Tibial artery (tissue), 4 donors: ENCODE data around the gene MND1.

ENCODE experiments used
- DNase-seq, 2 donors: peaks; one replicate each; pipeline ENCODE4 v3.0.0-alpha.2; 2019
- H3K27ac ChIP-seq, 2 donors: fragments of 200-600 bp; sonication (generic) in 1 of 2; 1 replicate in 1 of 2; 2 replicates in 1 of 2; pipeline ENCODE4 v1.5.1; 2018 to 2019; ENCODE audit warnings: mild to moderate bottlenecking in 1 of 2
- H3K27me3 ChIP-seq, 2 donors: fragments of 200-600 bp; sonication (generic) in 1 of 2; one replicate each; pipeline versions ENCODE4 v1.5.1 to v1.6.0; 2016 to 2019
- H3K36me3 ChIP-seq, 3 donors: fragments of 200-600 bp; sonication (generic) in 2 of 3; one replicate each; pipeline ENCODE4 v1.5.1; 2016 to 2019; ENCODE audit warnings: mild to moderate bottlenecking in 2 of 3
- H3K4me1 ChIP-seq, 4 donors: fragments of 200-600 bp; sonication (generic) in 2 of 4; 1 replicate in 3 of 4; 2 replicates in 1 of 4; pipeline ENCODE4 v1.5.1; 2016 to 2019
- H3K4me3 ChIP-seq, 2 donors: fragments of 200-600 bp; sonication (generic) in 1 of 2; 1 replicate in 1 of 2; 2 replicates in 1 of 2; pipeline ENCODE4 v1.5.1; 2018 to 2019; ENCODE audit warnings: mild to moderate bottlenecking in 2 of 2
- H3K9me3 ChIP-seq, 3 donors: fragments of 200-600 bp; sonication (generic) in 1 of 3; one replicate each; pipeline ENCODE4 v1.5.1; 2016 to 2019
- intact Hi-C: fragments of 100-400 bp; cut with DNase I; formaldehyde crosslinking; loops from one replicate; pipeline ENCODE4 v1.15.0; 2023; ENCODE audit warnings: low total_unique reads
- TF ChIP-seq, protein P1 (sequence below), 2 experiments: fragments of 200-600 bp in 1 of 2; fragments of 450-650 bp in 1 of 2; IDR thresholded peaks; one replicate each; pipeline ENCODE4 v1.5.1; 2017 to 2019; ENCODE audit warnings: antibody characterized with exemption in 2 of 2, mild to moderate bottlenecking in 1 of 2, moderate library complexity in 1 of 2

Gene MND1

DNA sequence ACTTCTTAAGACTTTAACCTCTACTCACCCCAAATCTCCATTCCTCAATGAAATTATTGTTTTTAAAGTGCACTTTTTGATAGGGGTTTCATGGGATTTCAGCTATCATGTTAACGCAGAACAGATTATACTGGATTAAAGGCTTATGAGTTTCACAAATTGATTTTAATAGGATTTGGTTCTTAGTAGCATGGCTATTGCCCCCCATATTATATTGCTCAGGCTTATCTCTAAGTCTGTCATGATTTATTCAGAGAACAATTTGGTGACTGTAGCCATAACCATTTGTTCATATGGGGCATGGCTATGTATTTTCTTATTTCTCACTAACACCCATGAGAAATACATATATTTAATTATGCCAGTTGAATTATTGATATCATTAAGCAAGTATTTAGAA is 57.0 kb downstream of the MND1 start:
- TF ChIP-seq, protein P1, sequence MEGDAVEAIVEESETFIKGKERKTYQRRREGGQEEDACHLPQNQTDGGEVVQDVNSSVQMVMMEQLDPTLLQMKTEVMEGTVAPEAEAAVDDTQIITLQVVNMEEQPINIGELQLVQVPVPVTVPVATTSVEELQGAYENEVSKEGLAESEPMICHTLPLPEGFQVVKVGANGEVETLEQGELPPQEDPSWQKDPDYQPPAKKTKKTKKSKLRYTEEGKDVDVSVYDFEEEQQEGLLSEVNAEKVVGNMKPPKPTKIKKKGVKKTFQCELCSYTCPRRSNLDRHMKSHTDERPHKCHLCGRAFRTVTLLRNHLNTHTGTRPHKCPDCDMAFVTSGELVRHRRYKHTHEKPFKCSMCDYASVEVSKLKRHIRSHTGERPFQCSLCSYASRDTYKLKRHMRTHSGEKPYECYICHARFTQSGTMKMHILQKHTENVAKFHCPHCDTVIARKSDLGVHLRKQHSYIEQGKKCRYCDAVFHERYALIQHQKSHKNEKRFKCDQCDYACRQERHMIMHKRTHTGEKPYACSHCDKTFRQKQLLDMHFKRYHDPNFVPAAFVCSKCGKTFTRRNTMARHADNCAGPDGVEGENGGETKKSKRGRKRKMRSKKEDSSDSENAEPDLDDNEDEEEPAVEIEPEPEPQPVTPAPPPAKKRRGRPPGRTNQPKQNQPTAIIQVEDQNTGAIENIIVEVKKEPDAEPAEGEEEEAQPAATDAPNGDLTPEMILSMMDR (IDR thresholded peaks at IDR 0.05), result no peak
- H3K4me1 ChIP-seq, result no peaks in the 10 kb centered on the region
- H3K4me3 ChIP-seq, result no peak overlapping the region
- intact Hi-C loops, result no loop called here
- H3K36me3 ChIP-seq, result no peaks in the 10 kb centered on the region
- no peak for DNase-seq
- H3K27me3 ChIP-seq, result no peaks in the 10 kb centered on the region
- H3K27ac ChIP-seq, result no peak overlapping the region
- no peaks in the 10 kb centered on the region for H3K9me3 ChIP-seq

DNA sequence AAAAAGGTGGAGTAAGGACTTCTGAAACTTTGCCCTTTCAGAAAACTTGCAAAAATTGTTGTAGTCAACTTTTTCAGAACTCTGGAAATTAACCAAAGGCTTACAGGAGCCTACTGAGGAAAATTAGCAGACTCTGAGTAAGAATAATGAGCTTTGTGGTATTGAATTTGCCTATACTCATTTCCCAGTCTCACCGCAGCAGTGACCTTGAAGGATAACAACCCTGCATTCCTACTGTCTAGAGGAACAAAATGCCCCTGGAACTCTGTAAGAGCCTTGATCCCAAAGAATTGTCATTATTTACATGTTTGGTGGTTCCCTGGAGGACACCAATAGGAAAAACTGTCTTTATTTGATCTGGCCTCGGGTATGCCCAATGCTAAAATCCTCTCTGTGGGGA is 57.9 kb downstream of the MND1 start:
- Histone ChIP-seq H3K36me3 (no peaks in the 10 kb centered on the region), H3K27me3 (no peaks in the 10 kb centered on the region), H3K4me1 (no peaks in the 10 kb centered on the region), H3K4me3 (no peak overlapping the region), H3K27ac (no peak overlapping the region), H3K9me3 (no peaks in the 10 kb centered on the region)
- TF ChIP-seq, protein P1 (IDR thresholded peaks at IDR 0.05), result no peak
- intact Hi-C loops, result no loop called here
- DNase-seq, result no peak

DNA sequence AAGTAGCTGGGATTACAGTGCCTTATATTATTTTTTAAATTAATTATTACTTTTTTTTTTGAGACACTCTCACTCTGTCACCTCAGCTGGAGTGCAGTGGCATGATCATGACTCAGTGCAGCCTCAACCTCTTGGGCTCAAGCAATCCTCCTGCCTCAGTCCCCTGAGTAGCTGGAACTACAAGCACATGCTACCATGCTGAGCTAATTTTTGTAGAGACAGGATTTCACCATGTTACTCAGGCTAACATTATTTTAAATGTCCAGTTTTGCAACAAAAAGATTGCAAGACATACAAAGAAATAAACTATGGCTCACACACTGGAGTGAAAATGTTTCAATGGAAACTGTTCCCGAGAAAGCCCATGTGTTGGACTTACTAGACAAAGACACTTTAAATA is 59.2 kb downstream of the MND1 start:
- Histone ChIP-seq H3K4me1 (no peaks in the 10 kb centered on the region), H3K27ac (no peak overlapping the region), H3K4me3 (no peak overlapping the region), H3K9me3 (no peaks in the 10 kb centered on the region), H3K27me3 (no peaks in the 10 kb centered on the region), H3K36me3 (no peaks in the 10 kb centered on the region)
- no peak for DNase-seq
- TF ChIP-seq, protein P1 (IDR thresholded peaks at IDR 0.05), result no peak
- intact Hi-C loops, result no loop called here

DNA sequence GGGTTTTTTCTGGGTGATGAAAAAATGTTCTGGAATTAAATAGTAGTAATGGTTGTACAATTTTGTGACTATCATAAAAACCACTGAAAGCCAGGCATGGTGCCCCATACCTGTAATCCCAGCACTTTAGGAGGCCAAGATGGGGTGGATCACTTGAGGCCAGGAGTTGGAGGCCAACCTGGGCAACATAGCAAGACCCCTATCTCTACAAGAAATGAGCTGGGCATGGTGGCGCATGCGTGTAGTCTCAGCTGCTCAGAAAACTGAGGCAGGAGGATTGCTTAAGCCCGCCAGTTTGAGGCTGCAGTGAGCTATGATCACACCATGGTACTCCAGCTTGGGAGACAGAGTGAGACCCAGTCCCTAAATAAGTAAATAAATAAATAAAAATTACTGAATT is 63.4 kb downstream of the MND1 start:
- no peaks in the 10 kb centered on the region for H3K27me3 ChIP-seq
- DNase-seq, result no peak
- H3K9me3 ChIP-seq, result no peaks in the 10 kb centered on the region
- H3K36me3 ChIP-seq, result no peaks in the 10 kb centered on the region
- TF ChIP-seq, protein P1 (IDR thresholded peaks at IDR 0.05), result no peak
- peaks cover 0 to 19% (median 3%) of the 10 kb centered on the region in 4 donors for H3K4me1 ChIP-seq
- intact Hi-C loops, result no loop called here
- no peak overlapping the region for H3K27ac ChIP-seq
- no peak overlapping the region for H3K4me3 ChIP-seq

DNA sequence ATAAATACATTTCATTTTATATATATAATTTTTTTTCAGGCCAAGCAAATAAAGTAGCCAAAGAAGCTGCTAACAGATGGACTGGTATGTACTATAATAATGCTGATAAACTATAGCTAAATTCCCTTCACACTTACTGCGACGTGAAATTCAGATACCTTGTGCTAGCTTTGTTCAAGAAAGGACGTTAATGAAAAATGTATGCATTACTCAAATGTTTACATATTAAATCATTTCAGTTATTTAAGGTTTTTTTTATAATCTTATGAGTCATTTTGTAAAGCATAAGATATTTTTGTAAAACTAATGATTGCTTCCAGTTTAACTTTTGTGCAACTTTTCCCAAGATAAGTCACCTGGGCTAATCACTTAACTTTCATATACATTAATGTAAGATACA is 64.4 kb downstream of the MND1 start:
- peak overlapping the region in 1 of 2 donors; percentile 71 for H3K27ac ChIP-seq
- TF ChIP-seq, protein P1 (IDR thresholded peaks at IDR 0.05), result no peak
- H3K4me3 ChIP-seq, result no peak overlapping the region
- no peaks in the 10 kb centered on the region for H3K27me3 ChIP-seq
- H3K36me3 ChIP-seq, result no peaks in the 10 kb centered on the region
- DNase-seq, result no peak
- intact Hi-C loops, result no loop called here
- peaks cover 0 to 19% (median 3%) of the 10 kb centered on the region in 4 donors for H3K4me1 ChIP-seq
- H3K9me3 ChIP-seq, result no peaks in the 10 kb centered on the region

DNA sequence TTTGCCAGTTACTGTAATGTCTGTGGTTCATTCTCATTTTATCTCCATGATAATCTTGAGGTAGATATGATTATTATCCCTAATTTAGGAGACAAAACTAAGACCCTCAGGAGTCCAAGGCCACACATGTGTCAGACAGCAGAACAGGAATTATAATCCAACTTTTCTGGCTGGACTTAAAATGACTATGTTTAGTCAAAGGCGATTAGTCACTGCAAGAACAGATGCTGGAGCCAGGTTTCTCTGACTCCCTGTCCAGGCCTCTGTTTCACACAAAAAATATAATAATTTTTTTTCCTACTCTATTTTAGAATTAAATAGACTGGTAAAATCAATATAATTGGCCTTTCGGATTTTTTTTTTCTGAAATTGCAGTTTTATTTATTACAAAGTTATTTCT is 64.9 kb downstream of the MND1 start:
- TF ChIP-seq, protein P1 (IDR thresholded peaks at IDR 0.05), result no peak
- H3K27ac ChIP-seq, result peak overlapping the region; percentile 71 to 75
- no peak for DNase-seq
- H3K36me3 ChIP-seq, result no peaks in the 10 kb centered on the region
- no peaks in the 10 kb centered on the region for H3K9me3 ChIP-seq
- no peaks in the 10 kb centered on the region for H3K27me3 ChIP-seq
- H3K4me3 ChIP-seq, result no peak overlapping the region
- peaks cover 0 to 19% (median 3%) of the 10 kb centered on the region in 4 donors for H3K4me1 ChIP-seq
- intact Hi-C loops, result no loop called here
